Stimulated activated naive B cell treated with anti-CD40 and anti-IgM and Interleukin-4, amounts not matched to agents 10 μg/mL and 1 μg/mL and 100 μg/mL, for 72 hours (primary cell): ENCODE measurements around the gene TPO.
A peak's percentile ranks its signal among the peaks of the same experiment; 100 is the strongest.
"Not testable (repeated sequence)": the region's sequence is repeated elsewhere in the genome, so short reads cannot be mapped to it uniquely, and the experiment has no call there.

Source experiments
- ATAC-seq, 2 donors: fragments of 150-1000 bp; cut with Tn5 transposase; replicated peaks; 2 replicates each; pipeline ENCODE4 v1.10.0; 2021; ENCODE audit warnings: moderate library complexity in 1 of 2
- DNase-seq: peaks from one replicate; pipeline ENCODE4 v3.0.0; 2021
- H3K27ac Mint-ChIP-seq: one replicate; pipeline ENCODE4 v1.8.0; 2022; ENCODE audit warnings: mild to moderate bottlenecking, mixed read lengths
- H3K27me3 Mint-ChIP-seq, 2 donors: one replicate each; pipeline ENCODE4 v1.8.0; 2022; ENCODE audit warnings: mixed read lengths in 2 of 2
- H3K36me3 Mint-ChIP-seq, 2 donors: one replicate each; pipeline ENCODE4 v1.8.0; 2022; ENCODE audit warnings: mixed read lengths in 2 of 2, mild to moderate bottlenecking in 1 of 2
- H3K4me1 Mint-ChIP-seq, 2 donors: one replicate each; pipeline ENCODE4 v1.8.0; 2022; ENCODE audit warnings: mixed read lengths in 2 of 2, mild to moderate bottlenecking in 1 of 2
- H3K4me3 Mint-ChIP-seq, 2 donors: one replicate each; pipeline ENCODE4 v1.8.0; 2022; ENCODE audit warnings: mild to moderate bottlenecking in 2 of 2, mixed read lengths in 2 of 2, moderate library complexity in 1 of 2
- H3K9me3 Mint-ChIP-seq, 2 donors: one replicate each; pipeline ENCODE4 v1.8.0; 2022; ENCODE audit warnings: mixed read lengths in 2 of 2, mild to moderate bottlenecking in 1 of 2

Gene TPO

DNA sequence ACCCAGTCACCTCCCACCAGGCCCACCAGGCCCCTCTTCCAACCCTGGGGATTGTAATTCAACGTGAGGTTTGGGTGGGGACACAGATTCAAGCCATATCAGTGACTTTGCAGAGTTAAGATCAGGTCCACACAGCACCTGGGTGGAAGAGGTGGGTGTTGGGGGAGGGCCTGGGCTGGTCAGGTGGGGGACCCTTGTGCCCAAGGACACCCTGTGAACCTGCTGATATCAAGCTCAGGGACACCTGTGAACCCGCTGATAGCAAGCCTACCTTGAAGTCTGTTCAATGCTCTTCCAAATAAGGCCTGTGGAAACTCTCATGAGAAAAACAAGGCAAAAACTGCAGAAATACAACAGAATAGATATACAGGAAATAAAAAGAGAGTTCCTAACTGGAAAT, 19.9 kb upstream of the TPO start:
- Mint-ChIP-seq H3K4me1 (peaks cover 10 to 35% of the 10 kb centered on the region in 2 donors), H3K36me3 (peaks cover 4 to 5% of the 10 kb centered on the region in 2 donors), H3K27me3 (peaks cover 40 to 56% of the 10 kb centered on the region in 2 donors), H3K9me3 (peaks cover 6 to 8% of the 10 kb centered on the region in 2 donors), H3K27ac (no peak overlapping the region), H3K4me3 (no peak overlapping the region)
- DNase-seq: no peak
- ATAC-seq: no peak

GRCh38 chr2:1394709-1395408, 18.4 kb upstream of the TPO start:
- DNase-seq (no peak), ATAC-seq (no peak)
- H3K27ac Mint-ChIP-seq: no peak overlapping the region
- H3K4me3 Mint-ChIP-seq: no peak overlapping the region
- H3K27me3 Mint-ChIP-seq: peaks cover 36 to 52% of the 10 kb centered on the region in 2 donors
- H3K9me3 Mint-ChIP-seq: peaks cover 6 to 8% of the 10 kb centered on the region in 2 donors
- peaks cover 24 to 42% of the 10 kb centered on the region in 2 donors for H3K4me1 Mint-ChIP-seq
- peaks cover 4 to 5% of the 10 kb centered on the region in 2 donors for H3K36me3 Mint-ChIP-seq

DNA sequence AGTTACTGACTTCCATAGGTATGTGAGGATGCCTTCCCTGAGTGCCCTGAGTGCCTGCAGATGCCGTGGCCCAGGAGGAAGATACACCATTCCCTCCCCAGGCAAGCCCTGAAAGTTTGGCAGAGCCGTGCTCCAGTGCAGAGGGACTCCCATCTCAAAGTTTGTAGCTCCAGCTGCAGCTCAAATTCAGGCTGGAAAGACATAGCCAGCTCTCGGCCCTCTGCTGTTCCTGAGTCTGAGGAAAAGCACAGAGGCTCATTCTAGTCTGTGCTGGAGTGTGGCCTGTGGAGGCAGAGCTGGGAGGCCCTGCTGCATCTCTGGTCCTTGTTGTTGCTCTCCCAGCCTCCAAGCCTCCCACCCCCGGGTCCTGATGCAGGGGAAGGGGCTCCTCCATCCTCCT, 15.9 kb upstream of the TPO start:
- Mint-ChIP-seq H3K4me3 (no peak overlapping the region), H3K4me1 (peaks cover 36 to 64% of the 10 kb centered on the region in 2 donors), H3K27ac (no peak overlapping the region), H3K36me3 (peaks cover 8 to 9% of the 10 kb centered on the region in 2 donors), H3K27me3 (peaks cover 29 to 35% of the 10 kb centered on the region in 2 donors), H3K9me3 (peaks cover 9 to 13% of the 10 kb centered on the region in 2 donors)
- ATAC-seq (no peak), DNase-seq (no peak)

GRCh38 chr2:1398191-1398590, 15.1 kb upstream of the TPO start:
- no peak for ATAC-seq
- Mint-ChIP-seq H3K9me3 (peaks cover 12 to 13% of the 10 kb centered on the region in 2 donors), H3K27ac (no peak overlapping the region), H3K4me1 (peaks cover 34 to 60% of the 10 kb centered on the region in 2 donors), H3K4me3 (no peak overlapping the region), H3K36me3 (peaks cover 8 to 14% of the 10 kb centered on the region in 2 donors), H3K27me3 (peaks cover 22 to 27% of the 10 kb centered on the region in 2 donors)
- no peak for DNase-seq

DNA sequence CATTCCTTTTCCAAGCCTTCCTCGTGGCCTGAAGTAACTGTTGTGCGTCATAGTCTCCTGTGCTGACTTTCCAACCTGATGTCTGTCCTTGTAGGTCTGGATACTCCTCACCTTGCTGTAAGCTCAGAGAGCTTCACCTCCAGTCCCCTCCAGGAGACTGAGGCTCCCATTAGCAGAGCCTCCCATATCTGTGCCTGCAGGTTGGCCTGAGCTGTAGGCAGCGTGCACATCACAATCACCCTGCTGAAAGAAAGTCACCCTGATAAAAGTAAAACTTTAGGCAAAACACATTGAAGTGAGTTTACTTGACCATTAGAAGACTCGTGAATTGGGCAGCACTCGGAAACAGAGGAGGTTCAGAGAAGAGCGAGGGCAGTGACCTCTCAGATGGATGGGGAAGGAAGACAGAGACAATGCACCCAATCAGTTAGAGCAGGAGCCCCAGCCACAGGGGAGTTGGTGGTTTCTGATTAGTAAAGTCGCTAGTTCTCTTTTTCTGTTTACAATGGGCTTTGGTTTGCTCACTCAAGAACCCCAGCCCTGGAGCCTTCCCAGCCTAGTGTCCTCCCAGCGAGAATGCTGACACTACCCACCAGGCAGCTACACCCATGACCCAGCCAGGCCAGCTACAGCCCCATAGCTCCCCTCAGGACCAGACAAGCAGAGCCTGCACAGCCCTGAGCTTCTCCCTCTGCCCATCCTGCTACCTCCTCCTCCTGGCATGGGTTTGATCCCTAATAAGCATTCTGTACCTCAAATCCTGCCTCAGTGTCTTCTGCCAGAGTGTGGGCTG, 12.1 kb upstream of the TPO start:
- peaks cover 14 to 25% of the 10 kb centered on the region in 2 donors for H3K27me3 Mint-ChIP-seq
- peak; percentile 90 to 94 for ATAC-seq
- H3K36me3 Mint-ChIP-seq: peaks cover 3 to 15% of the 10 kb centered on the region in 2 donors
- H3K27ac Mint-ChIP-seq: no peak overlapping the region
- H3K4me1 Mint-ChIP-seq: peaks cover 40 to 48% of the 10 kb centered on the region in 2 donors
- peaks cover 12 to 16% of the 10 kb centered on the region in 2 donors for H3K9me3 Mint-ChIP-seq
- DNase-seq: peak; percentile 17
- H3K4me3 Mint-ChIP-seq: peak overlapping the region in 1 of 2 donors; percentile 14

DNA sequence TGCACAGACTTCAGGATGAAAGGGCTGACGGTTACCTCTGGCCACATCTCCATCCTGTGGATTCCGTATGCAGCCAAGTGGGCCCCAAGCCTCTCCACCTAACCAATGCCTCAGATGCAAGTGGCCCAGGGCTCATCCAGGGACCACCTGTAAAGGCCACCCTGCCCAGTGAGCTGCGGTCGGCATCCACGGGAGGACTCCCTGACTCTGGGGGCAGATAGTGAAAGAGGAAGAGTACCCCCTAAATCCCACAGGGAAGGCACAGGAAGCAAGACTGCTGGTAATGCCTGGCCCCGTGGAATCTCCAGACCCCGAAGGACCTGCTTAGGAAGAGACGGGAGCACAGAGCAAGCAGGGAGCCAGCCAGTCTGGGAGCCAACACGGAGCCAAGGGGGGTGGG, 11.2 kb upstream of the TPO start:
- H3K4me1 Mint-ChIP-seq: peaks cover 46 to 48% of the 10 kb centered on the region in 2 donors
- DNase-seq (no peak), ATAC-seq (no peak)
- no peak overlapping the region for H3K4me3 Mint-ChIP-seq
- peaks cover 18 to 21% of the 10 kb centered on the region in 2 donors for H3K27me3 Mint-ChIP-seq
- H3K36me3 Mint-ChIP-seq: peaks cover 3 to 15% of the 10 kb centered on the region in 2 donors
- peaks cover 12 to 16% of the 10 kb centered on the region in 2 donors for H3K9me3 Mint-ChIP-seq
- H3K27ac Mint-ChIP-seq: no peak overlapping the region

- Mint-ChIP-seq H3K36me3 (peaks cover 3 to 15% of the 10 kb centered on the region in 2 donors), H3K27me3 (peaks cover 8 to 22% of the 10 kb centered on the region in 2 donors), H3K27ac (no peak overlapping the region), H3K4me1 (peaks cover 36 to 45% of the 10 kb centered on the region in 2 donors), H3K4me3 (no peak overlapping the region), H3K9me3 (peaks cover 12 to 16% of the 10 kb centered on the region in 2 donors)
- DNase-seq: no peak
- ATAC-seq: no peak
Measured at GRCh38 chr2:1403565-1403964, 9.7 kb upstream of the TPO start.

GRCh38 chr2:1405124-1405523, 8.1 kb upstream of the TPO start:
- Mint-ChIP-seq H3K9me3 (peaks cover 12 to 16% of the 10 kb centered on the region in 2 donors), H3K27me3 (peaks cover 8 to 22% of the 10 kb centered on the region in 2 donors), H3K4me1 (peaks cover 20 to 31% of the 10 kb centered on the region in 2 donors), H3K36me3 (peaks cover 3 to 15% of the 10 kb centered on the region in 2 donors), H3K4me3 (no peak overlapping the region), H3K27ac (no peak overlapping the region)
- DNase-seq (no peak), ATAC-seq (no peak)

DNA sequence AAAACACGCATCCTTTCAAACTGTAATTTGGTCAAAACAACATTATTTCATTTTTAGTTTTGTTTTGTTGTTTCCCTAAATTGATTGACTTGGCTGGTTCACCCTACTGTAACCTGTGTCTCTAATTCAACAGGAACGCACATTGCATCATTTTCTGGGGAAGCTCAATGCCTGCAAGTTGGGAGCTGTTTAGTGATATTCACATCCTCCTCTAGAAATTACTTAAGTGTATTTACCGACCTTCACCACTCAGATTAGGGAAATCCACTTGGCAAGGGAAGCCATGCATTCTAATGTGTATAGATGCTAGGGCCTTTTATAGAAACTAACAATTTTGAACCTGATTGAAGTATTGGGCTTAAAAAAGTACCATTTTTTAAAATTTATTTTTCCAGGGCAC, 7.3 kb upstream of the TPO start:
- H3K27me3 Mint-ChIP-seq: peaks cover 8 to 26% of the 10 kb centered on the region in 2 donors
- no peak for DNase-seq
- peaks cover 3 to 15% of the 10 kb centered on the region in 2 donors for H3K36me3 Mint-ChIP-seq
- no peak overlapping the region for H3K4me3 Mint-ChIP-seq
- no peak overlapping the region for H3K27ac Mint-ChIP-seq
- peaks cover 12 to 16% of the 10 kb centered on the region in 2 donors for H3K9me3 Mint-ChIP-seq
- no peak for ATAC-seq
- H3K4me1 Mint-ChIP-seq: peaks cover 15 to 29% of the 10 kb centered on the region in 2 donors

DNA sequence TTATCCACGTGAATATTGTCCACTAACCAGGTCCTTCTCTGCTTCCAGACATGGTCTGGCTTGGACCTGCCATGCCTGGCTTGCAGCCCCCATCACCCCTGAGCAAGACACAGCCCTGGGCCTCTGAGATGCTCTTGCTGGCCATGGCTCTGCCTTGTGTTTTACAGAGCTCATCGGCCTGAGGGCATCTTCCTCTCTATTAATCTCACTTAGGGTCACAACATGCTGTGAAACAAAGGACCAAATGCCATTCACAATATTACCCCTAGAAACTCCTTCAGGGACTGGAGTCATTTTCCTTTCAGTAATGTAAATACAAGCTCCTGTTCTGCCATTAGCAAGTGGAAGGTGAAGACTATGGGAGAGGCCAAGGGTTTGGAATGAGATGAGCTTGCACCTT, 6.8 kb upstream of the TPO start:
- DNase-seq: no peak
- ATAC-seq: no peak
- Mint-ChIP-seq H3K9me3 (peaks cover 12 to 16% of the 10 kb centered on the region in 2 donors), H3K27me3 (peaks cover 11 to 30% of the 10 kb centered on the region in 2 donors), H3K4me1 (peaks cover 10 to 25% of the 10 kb centered on the region in 2 donors), H3K27ac (no peak overlapping the region), H3K4me3 (no peak overlapping the region), H3K36me3 (peaks cover 1 to 15% of the 10 kb centered on the region in 2 donors)

DNA sequence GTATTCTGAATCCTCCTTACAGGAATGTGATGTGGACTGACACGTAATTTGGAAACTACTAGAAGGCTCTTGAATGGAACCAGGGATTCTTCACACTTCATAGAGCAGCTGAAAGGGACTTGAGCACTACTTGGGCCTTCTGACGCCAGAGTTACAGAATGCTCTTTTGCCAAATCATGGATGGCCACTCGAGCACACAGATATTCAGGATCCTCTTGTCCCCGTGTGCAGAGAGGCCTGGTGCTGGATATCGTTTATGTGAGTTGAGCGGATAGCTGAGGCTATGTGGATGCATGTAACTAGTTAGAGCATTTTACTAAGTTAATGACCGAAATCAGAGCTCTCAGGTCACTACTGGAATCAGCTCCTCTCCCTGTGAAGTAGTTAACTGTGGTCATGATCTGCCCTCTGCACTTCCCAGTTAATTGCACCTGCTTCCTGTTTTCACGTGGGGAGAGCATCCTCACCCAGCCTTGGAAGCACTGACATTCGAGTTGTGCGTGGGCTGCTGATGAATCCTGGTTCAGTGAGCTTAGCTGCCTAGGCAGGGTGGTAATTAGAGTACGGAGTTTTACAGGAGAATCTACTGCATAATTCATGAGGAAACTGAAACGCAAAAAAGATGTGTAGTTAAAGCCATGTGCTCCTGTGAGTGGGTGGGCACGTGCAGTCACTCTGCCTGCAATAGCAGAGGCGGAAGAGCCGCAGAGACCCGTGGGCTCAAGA, 5.2 kb upstream of the TPO start:
- peaks cover 27 to 35% of the 10 kb centered on the region in 2 donors for H3K27me3 Mint-ChIP-seq
- peaks cover 0 to 5% of the 10 kb centered on the region in 2 donors for H3K36me3 Mint-ChIP-seq
- H3K9me3 Mint-ChIP-seq: peaks cover 7 to 8% of the 10 kb centered on the region in 2 donors
- ATAC-seq: no peak
- no peak for DNase-seq
- no peak overlapping the region for H3K4me3 Mint-ChIP-seq
- no peak overlapping the region for H3K27ac Mint-ChIP-seq
- peaks cover 0 to 21% of the 10 kb centered on the region in 2 donors for H3K4me1 Mint-ChIP-seq

DNA sequence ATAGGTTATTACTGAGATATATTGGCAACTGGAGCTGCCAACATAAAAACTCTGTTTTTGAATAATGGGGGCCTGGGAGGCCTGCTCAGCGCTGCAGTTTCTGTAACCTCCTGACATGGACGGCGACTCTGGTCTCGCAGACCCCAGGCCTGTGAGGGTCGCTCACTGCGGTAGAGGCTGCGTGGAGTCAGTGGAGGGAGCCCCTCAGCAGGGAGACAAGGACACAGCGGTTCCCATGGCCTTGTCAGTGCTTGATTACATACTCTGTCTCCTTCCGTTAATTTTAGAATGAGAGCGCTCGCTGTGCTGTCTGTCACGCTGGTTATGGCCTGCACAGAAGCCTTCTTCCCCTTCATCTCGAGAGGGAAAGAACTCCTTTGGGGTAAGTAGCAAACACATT, 858 bp downstream of the TPO start:
- Mint-ChIP-seq H3K9me3 (no peaks in the 10 kb centered on the region), H3K36me3 (no peaks in the 10 kb centered on the region), H3K27me3 (peaks cover 13 to 25% of the 10 kb centered on the region in 2 donors), H3K27ac (no peak overlapping the region), H3K4me3 (no peak overlapping the region), H3K4me1 (no peaks in the 10 kb centered on the region)
- DNase-seq (no peak), ATAC-seq (no peak)

DNA sequence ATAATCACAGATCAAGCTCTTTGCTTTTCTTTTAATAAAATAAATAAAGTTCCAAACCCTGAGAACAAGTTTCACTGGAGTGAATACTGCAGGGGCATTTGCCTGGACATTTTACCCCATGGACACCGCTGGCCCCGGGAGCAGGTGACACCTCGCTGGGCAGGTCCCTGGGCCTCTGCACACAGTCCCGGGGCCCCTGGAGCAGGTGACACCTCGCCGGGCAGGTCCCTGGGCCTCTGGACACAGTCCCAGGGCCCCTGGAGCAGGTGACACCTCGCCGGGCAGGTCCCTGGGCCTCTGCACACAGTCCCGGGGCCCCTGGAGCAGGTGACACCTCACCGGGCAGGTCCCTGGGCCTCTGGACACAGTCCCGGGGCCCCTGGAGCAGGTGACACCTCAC, 1.6 kb downstream of the TPO start:
- H3K27me3 Mint-ChIP-seq: peaks cover 13 to 25% of the 10 kb centered on the region in 2 donors
- ATAC-seq, H3K4me3 Mint-ChIP-seq, H3K27ac Mint-ChIP-seq, DNase-seq, H3K36me3 Mint-ChIP-seq, H3K9me3 Mint-ChIP-seq, H3K4me1 Mint-ChIP-seq: not testable (repeated sequence)

GRCh38 chr2:1415501-1415900, 2.2 kb downstream of the TPO start:
- Mint-ChIP-seq H3K9me3 (no peaks in the 10 kb centered on the region), H3K36me3 (no peaks in the 10 kb centered on the region), H3K4me1 (no peaks in the 10 kb centered on the region), H3K4me3 (no peak overlapping the region), H3K27me3 (peaks cover 14 to 25% of the 10 kb centered on the region in 2 donors), H3K27ac (no peak overlapping the region)
- DNase-seq: no peak
- no peak for ATAC-seq
